Cortex of kidney (tissue), 1 donor: ENCODE data around the gene C1QB.

ENCODE experiments used
- DNase-seq: peaks from one replicate; lab custom pipeline; 2025; lab: John Stamatoyannopoulos, UW

Gene C1QB, protein sequence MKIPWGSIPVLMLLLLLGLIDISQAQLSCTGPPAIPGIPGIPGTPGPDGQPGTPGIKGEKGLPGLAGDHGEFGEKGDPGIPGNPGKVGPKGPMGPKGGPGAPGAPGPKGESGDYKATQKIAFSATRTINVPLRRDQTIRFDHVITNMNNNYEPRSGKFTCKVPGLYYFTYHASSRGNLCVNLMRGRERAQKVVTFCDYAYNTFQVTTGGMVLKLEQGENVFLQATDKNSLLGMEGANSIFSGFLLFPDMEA

DNA sequence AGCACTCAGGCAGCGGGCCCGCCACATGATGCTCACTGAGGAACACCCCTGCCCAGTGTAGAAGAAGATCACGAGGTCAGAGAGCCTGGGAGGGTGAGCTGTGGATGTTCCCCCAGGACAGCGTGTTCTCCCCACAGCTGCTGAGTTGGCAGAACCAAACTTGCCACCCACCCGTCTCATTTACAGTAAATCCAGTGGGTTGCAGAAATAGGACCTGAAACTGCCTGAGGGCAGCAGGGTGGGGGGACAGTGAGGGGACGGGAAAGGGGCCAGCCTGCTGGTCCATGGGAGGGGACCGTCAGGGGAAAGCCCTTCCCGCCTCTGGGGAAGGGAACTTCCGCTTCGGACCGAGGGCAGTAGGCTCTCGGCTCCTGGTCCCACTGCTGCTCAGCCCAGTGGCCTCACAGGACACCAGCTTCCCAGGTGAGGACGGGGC lies at the start of gene C1QB:
Gene C1QB, plus strand, starts transcription at position 356 of the 436 bp plus-strand sequence. CDS start 6,227 bp downstream, outside the sequence.
- no peak for DNase-seq

DNA sequence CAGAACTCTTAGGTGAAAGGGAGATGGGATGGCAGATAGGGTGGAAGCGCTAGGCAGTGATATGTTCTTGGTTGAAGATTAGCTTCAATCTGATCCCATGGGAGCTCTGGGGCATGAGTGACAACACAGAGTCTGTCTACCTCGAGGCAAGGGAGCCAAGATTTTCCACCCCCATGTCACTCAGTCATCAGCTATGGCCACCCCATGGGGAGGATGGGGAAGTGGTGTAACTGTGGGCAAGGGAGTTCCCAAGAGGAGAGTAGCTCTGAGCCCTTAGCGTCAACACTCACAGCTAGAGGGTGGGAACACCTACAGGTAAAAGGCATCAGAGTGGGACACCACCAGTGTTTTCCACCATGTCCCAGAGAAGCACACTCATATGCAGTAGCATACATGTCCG lies 46.9 kb upstream of the C1QB start:
- no peak for DNase-seq

DNA sequence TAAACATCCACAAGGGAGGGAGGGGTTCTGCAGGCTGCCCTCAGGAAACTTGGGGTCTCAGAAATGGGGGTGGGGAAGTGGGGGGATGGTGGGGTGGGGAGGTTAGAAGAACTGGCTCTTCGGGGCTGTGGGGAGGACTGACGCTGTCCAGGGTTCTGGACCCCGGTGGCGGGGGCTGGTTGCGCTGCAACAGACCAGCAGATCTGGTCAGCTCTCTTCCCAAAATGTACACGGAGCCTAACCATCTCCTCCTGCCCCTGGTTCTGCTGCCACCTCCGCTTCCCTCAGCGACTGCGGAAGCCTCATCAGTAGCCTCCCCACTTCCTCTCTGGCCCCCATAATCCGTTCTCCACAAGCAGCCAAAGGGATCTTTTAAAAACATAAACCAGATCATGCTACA lies 45.9 kb upstream of the C1QB start:
- no peak for DNase-seq

DNA sequence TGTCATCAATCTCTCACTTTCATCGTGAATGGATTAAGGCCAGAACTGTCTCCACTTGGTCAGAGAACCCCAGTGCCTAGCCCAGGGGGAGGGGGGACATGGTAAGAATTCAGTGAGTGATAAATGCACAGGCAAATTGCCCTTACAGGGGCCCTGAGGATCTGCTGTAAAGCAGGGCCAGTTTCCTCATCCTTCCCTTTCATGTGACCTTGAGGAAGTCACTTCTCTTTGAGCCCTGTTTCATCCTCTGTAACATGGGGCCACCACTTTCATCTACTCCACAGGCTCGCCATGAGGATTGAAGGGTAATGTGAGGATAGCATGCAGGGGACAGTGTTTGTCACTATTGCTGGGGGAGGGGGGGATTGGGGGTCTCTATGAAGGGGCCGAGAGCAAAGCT lies 44.7 kb upstream of the C1QB start:
- no peak for DNase-seq

DNA sequence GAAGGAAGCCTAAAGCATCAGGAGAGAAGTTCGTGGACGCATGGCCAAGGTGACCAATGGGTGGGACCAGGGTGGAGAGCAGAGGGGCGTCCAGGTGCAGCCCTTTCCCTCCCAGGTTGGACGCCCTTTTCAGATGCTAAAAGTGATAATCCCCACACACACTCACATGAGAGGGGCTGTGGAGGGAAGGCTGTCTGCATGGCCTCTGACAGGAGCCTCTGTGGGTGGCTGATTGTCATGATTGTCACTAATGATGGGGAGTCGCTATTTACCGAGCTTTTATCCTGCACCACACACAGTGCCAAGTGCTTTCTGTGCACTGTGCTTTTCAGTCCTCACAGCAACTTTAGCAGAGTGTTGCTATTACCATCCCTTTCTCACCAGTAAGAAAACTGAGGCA lies 43.7 kb upstream of the C1QB start:
- no peak for DNase-seq

DNA sequence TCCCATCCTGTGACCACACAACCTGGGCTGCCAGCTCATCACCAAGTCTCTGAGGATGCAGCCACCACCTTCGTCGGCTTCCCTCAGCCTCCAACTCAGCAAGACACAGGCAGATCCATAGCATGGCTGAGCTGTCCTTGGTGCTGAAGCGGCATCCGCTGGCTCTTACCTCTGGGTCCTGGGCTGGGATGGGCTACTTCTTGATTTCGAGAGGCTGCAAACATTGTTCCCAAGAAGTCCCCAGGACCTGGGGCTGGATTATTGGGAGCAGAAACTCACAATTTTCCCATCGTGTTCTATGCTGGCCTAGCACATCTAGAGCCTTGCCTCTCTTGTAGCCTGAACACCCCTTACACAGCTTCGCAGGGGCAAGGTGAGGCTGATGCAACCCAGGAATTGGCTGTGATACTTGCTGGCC lies 41.5 kb upstream of the C1QB start:
- DNase-seq = no peak

DNA sequence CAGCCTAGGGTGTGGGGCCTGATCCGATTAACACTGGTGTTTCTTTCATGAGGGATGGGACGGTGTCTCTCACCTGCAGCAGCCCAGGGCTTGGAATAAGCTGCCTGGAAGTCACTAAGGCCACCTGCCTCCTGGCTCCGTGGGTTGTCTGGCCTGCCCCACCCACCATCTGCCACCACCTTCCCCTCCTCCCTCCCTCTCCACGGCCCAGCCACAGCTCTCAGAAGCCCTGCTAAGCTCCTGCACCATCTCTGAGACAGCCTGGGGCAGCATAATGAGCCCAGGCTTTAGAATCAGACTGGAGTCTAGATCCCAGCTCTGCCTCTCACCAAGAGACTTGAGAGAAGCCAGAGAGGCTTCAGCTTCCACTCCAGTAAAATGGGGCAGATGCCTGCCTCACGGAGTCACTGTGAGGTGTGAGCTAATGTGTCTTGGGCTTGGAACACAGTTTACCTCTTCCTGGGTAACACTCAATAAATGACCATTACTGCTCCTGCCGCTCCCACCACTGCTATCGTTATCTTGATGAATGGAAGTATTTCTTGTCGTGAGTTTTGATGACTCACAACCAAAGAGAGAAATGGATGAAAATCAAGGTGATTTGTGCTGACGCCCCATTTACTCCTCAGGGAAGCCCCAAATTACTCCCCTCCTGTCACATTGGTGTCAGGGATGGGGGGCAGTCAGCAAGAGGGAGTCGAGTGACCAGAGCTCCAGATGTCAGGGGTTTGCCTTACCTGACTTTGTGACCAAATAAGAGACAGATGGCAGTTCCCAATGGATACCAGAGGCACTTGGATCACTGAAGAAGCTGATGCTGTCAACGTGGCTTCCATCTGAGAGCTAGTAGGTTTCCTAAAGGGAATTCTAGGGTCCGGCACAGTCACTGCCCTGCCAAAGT lies 40.1 kb upstream of the C1QB start:
- no peak for DNase-seq

DNA sequence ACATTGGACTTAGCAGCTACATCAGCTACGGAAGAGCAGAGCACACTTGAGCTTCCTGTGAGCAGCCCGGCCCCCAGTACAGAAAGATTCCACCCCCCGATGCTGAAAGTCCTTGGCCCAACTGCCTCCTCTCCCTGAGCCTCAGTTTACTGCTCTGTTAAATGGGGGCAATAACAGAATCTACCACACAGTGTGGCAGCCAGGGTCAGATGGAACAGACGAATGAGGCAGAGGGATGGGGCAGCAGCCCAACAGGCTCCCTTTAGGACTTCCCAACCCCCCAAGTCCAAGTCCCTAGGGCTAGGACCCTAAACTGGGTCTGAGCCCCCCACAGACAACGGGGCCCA lies 39.5 kb upstream of the C1QB start:
- DNase-seq = no peak

DNA sequence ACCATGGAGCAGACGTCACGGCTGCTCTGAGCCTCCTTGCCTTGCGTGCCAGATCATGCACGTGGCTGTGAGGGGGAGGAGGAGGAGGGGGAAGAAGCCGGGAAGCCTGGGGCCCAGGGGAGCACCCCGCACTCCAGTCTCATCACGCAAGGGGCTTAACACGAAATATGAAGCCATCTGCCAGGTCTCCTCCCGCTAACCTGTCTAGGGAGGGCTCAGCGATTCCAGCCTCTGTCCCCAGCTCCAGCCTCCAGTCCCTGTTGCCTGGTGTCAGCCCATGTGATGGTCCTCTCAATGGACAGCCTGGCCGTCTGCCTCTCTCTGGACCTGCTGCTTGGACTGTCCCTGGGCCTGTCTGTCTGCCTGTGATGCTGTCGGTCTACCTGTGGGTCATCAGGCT lies 39.1 kb upstream of the C1QB start:
- DNase-seq = no peak

DNA sequence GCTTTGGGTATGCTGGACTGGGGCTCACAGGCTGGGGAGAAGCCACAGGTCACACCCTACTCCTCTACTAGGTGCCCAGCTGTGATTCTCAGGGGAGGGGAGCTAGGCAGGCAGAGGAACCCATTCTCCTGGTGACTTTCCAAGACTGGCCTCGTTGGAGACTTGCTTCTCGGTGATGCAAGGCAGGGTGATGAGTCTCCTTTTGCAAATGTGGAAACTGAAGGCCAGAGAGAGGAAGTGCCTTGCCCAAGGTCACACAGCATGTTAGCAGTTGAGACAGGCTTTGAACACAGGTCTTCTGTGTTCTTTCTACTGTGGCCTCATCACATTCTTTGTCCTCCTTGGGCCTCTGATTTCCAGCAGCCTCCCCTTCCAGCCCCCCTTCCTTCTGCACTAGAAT lies 37.1 kb upstream of the C1QB start:
- DNase-seq = no peak

DNA sequence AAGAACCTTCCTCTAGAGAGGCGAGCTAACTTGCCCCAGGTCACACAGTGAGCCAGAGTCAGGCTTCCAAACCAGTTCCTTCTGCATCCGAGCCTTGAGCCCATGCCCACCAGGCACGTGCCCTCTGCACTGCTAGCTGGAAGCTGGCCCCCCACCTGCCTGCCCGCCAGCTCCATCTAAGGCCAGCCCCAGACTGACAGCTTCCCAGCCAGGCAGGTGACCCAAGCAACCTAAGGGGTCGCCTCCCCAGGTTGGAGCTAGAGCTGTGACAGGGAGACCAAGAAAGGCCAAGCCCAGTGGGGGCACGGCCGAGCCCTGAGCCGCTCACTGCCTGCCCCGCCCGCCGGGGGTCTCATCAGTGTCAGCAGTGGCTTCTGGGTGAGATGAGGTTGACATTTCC lies 36.5 kb upstream of the C1QB start:
- DNase-seq = no peak

DNA sequence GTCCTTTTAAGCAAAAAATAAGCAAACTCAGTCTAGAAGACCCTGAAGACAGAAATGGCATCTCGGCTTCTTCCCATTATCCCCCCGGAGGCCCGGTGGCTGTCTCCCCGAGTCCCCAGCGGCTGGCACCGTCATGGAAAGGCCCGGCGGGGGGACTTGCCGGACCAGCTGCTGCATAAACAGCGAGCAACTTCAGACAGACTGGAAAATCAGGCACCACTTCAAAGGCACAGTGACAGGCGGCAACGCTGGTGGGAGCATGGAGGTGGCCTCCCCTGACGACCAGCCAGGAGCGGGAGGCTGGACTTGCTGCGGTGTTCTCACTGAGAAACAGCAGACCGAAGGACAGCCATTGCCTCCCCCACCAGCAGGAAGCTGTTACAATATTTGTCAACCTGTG lies 35.0 kb upstream of the C1QB start:
- DNase-seq = no peak

DNA sequence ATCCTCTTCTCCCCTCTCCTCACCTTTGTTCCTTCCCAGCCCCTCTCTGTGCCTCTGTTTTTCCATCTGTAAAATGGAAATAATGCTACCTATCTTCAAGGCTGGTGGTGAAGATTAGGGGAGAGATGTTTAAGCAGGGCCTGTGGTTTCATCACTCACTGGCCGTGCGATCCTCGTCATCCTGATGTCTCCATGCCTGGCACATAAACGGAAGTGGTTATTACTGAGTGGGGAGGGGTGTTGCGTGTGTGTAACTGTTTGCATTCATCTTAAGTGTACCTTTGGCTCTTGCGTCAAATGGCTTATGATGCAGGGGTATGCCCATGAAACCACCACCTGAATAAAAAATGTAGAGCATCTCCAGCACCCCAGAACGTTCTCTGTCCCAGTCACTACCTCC lies 33.8 kb upstream of the C1QB start:
- no peak for DNase-seq

DNA sequence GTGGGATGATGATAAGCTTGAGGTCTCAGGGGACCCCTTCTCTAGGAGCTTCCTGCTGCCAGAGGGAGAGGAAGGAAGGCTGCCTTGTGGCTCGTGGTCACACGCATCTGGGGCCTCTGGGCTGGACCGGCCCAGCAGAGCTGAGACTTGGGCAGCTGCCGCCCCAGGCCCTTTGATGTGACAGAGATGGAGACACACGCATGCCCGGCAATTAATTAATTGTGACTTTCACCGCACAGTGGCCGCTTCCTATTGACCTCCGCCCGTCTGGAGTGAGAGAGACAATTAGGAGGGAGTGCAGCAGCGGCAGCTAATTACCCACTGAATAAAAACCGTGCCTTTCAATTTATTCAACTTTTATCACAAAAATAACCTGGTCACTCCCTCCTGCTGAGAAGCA lies 33.2 kb upstream of the C1QB start:
- DNase-seq = no peak

DNA sequence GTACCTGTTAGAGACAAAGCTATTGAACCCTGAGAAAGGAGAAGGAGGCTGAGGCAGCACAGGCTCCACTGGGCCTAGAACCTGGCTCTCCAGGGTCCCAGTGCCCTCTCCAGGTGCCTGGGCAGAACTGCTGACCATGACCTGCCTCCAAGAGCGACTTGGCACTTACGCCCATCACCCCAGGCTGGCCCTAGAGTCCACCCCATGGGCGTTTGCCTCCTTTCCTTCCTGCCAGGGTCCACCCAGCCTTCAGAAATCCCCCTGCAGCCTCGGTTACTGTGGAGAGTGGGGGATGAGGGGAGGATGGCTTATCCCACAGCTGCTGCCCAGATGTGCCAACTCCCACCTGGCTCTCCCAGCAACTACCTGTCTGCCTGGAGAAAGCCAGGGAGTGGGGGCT lies 31.3 kb upstream of the C1QB start:
- DNase-seq = no peak

DNA sequence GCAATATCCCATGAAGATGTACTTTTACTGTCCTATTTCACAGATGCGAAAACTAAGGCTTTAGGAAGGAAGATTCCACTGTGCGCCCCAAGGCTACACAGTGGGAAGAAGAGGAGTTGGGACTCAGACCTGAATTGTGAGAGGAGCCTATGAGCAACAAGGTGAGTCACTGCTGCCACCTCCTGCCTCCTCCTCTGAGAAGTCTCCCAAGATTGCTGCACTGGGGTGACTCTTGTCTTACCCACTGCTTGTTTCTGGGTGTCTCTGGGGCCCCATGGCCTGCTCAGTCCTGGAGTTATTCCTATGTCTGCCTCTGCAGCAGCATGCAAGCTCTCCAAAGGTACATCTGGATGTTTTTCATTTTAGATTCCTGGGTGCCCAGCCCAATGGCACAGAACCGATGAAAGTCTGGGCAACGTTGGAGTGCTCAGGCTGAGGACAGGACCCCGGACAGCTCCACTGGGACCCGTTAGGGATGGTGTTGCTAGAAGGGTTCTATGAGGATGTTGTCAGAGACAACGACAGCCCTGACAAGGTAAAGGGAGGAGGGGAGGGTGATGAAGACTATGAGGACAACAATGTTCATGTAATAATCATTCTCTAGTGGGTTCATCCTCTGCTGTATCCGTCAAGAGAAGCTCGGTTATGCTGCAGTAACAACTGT lies 27.6 kb upstream of the C1QB start:
- DNase-seq = no peak

DNA sequence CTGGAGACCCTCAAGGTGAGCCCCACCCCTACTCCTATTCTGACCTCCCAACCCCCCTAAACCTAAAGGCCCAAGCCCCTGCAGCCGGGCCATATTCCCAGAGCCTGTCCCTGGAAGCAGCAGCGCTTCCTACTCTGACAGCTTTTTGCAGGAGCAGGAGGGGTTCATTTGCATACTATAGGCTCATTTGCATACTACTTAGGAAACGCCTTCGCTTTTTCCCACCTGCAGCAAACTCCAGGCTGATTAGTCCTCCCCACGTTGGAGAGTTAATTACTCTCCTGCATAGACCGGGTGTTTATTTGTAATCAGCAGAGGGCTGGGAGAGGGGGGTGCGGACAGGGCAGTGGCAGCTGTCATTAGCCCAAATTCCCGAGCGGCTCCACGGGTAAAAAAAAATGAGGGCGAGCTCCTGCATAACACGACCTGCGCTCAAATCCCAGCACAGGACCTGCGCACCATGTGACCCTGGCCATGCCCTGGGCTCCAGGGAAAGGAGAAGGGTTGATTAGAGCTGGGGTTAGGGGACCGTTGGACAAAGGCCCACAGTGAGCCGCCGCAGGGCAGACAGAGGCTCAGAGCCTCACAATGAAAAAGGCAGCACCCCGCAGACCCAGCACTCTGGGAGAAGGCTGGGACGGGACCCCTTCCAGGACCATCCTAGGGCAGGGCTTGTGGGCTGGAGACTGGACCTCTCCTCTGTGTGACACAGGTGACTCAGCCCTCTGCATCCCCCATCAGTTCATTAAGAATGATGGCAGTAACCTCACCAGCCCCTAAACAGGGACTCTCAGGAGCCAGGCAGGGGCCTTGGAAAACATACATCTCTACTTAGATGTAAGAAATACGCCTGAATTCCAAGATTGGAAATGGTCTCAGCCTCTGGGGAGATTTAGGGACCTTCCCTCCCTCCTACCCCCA lies 26.5 kb upstream of the C1QB start:
- DNase-seq = no peak

DNA sequence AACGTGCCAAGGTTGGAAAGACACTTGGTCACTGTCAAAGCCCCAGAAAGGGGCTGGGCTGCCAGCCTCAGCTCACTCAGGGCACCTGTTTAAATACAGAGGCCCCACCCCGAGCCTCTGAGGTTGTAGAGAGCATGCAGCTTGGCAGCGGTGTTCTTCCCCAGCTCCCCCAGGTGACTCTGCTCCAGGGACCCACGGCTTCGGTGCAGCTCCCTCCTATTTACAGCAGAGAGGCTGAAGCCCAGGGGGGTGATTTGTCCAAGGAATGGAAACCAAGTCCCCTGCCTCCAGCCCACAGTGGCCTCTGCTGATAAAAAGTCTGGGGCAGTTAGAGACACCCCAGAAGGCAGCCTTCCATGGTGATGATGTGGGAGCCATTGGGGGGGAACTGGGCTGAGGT lies 25.7 kb upstream of the C1QB start:
- DNase-seq = no peak

DNA sequence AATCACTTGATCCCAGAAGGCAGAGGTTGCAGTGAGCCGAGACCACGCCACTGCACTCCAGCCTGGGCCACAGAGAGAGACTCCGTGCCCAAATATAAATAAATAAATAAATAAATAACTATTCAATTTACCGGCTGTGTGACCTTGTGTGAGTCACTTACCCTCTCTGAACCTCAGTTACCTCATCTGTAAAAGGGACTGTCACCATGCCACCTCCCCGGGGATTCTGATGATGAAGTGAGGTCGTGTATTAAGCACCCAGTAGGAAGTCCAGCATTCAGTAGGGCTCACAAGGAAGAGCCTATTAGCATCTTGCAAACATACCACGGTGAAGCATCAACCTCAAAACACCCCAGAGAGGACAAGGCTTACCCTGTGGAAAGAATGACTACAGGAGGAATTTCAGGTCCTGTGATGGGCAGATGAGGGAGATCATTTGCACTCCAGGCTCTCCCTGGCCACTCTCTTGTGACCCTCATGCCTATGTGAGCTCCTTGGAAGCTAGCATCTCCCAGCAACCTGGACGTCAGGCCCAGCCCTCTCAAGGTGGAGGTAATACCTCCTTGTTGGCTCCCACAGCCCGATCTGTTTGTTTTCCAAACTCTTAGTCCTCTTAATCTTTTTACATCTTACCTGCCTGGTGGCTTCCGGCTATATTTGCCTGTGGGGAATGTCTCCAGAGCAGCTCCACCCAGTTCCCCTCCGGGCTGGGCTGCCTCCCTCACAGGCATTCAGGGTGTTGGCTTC lies 24.2 kb upstream of the C1QB start:
- no peak for DNase-seq

DNA sequence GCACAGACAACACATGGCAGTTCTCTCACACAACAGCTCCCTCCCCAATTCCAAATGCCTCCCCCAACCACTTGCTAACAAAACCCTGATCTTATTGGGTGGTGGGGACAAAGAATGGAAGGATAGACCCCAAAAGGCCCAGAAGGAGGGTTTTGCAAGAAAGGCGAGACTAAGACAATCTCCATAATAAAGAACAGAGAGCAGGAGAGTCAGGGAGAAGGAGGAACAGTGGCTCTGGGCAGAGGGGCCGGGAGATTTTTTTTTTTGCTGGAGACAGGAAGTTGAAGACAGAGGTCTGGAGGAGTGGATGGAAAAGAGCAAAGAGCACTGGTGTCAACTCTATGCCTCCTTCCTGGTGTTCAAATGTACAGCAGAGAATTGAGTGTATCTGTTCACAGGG lies 23.1 kb upstream of the C1QB start:
- DNase-seq = no peak
